CD4-positive, alpha-beta T cell (primary cell): Measurements from ENCODE around the gene CDH4. TPM values are rescaled to one million over a fixed set of nuclear protein-coding genes. Genes with fewer than 3 reads are reported as not detected.

Experiments
- ATAC-seq: fragments of 200-7000 bp; cut with Tn5 transposase; one replicate; pipeline ENCODE4 v1.10.0; 2022; ENCODE audit warnings: mild to moderate bottlenecking; ENCODE audit not compliant: poor library complexity
- CTCF ChIA-PET: fragments of 350-600 bp; sonication (Branson Sonifier 250); formaldehyde crosslinking; loops from one replicate; lab custom pipeline; 2021; ENCODE audit warnings: antibody characterized with exemption, inconsistent platforms; lab: Charles Lee
- POLR2A ChIA-PET: fragments of 350-600 bp; sonication (Branson Sonifier 250); formaldehyde crosslinking; loops from one replicate; lab custom pipeline; 2021; ENCODE audit warnings: antibody characterized with exemption, inconsistent platforms; lab: Charles Lee
- DNase-seq, 14 experiments: peaks; one replicate each; pipeline ENCODE4 v3.0.0-alpha.2; 2013 to 2020; ENCODE audit warnings: mixed read lengths in 2 of 14
- H3K27ac ChIP-seq, 2 donors: one replicate each; pipeline versions ENCODE4 v1.5.1 to v1.7.0; 2013; ENCODE audit warnings: low read length in 2 of 2, low read depth in 1 of 2, mild to moderate bottlenecking in 1 of 2
- H3K27me3 ChIP-seq, 2 experiments: 1 replicate in 1 of 2; 2 replicates in 1 of 2; pipeline versions ENCODE4 v1.6.1 to v1.7.0; 2013; ENCODE audit warnings: low read length in 2 of 2, control low read depth in 1 of 2, mild to moderate bottlenecking in 1 of 2, moderate library complexity in 1 of 2; ENCODE audit not compliant: insufficient read depth in 2 of 2, control insufficient read depth in 1 of 2
- H3K36me3 ChIP-seq: one replicate; pipeline ENCODE4 v1.6.1; 2013; ENCODE audit warnings: low read length, control low read depth; ENCODE audit not compliant: insufficient read depth
- H3K4me1 ChIP-seq: one replicate; pipeline ENCODE4 v1.6.1; 2013; ENCODE audit warnings: low read length, control low read depth; ENCODE audit not compliant: insufficient read depth
- H3K4me3 ChIP-seq: one replicate; pipeline ENCODE4 v1.5.1; 2013; ENCODE audit warnings: mild to moderate bottlenecking, low read length, moderate library complexity
- H3K9me3 ChIP-seq, 2 experiments: 1 replicate in 1 of 2; 2 replicates in 1 of 2; pipeline versions ENCODE4 v1.6.1 to v1.7.0; 2013; ENCODE audit warnings: low read length in 2 of 2, mild to moderate bottlenecking in 2 of 2, control low read depth in 1 of 2, moderate library complexity in 1 of 2; ENCODE audit not compliant: control insufficient read depth in 1 of 2, insufficient read depth in 1 of 2
- H3K27ac Mint-ChIP-seq: one replicate; pipeline ENCODE4 v1.8.0; 2020; ENCODE audit warnings: mixed read lengths
- H3K27me3 Mint-ChIP-seq: one replicate; pipeline ENCODE4 v1.8.0; 2021; ENCODE audit warnings: mixed read lengths
- H3K36me3 Mint-ChIP-seq: one replicate; pipeline ENCODE4 v1.8.0; 2021; ENCODE audit warnings: low read depth, mixed read lengths
- H3K4me1 Mint-ChIP-seq: one replicate; pipeline ENCODE4 v1.8.0; 2021; ENCODE audit warnings: low read depth, mixed read lengths
- H3K4me3 Mint-ChIP-seq: one replicate; pipeline ENCODE4 v1.8.0; 2020; ENCODE audit warnings: mild to moderate bottlenecking, mixed read lengths
- H3K9me3 Mint-ChIP-seq: one replicate; pipeline ENCODE4 v1.8.0; 2020; ENCODE audit warnings: mixed read lengths
- intact Hi-C, 2 experiments: fragments of 100-400 bp; cut with DNase I in 1 of 2; cut with micrococcal nuclease in 1 of 2; formaldehyde crosslinking; loops; one replicate each; pipeline versions ENCODE4 v1.15.1 to v1.9.0; 2023 to 2025; cut with DNase I, micrococcal nuclease
- total RNA-seq, 174 experiments: library from RNA in 2 of 174; stranded (reverse) in 2 of 174; gene quantifications; one replicate each; pipeline ENCODE4 v1.2.3 and lab custom pipeline; 2021 to 2026
- TF ChIP-seq, protein P1 (sequence below): fragments of 200-600 bp; IDR thresholded peaks from one replicate; pipeline ENCODE4 v1.8.0; 2022; ENCODE audit warnings: antibody characterized with exemption, mild to moderate bottlenecking

CDH4 gene
- total RNA-seq, 2 experiments from 2014 or later, result 0.11 TPM

- TF ChIP-seq, protein P1, sequence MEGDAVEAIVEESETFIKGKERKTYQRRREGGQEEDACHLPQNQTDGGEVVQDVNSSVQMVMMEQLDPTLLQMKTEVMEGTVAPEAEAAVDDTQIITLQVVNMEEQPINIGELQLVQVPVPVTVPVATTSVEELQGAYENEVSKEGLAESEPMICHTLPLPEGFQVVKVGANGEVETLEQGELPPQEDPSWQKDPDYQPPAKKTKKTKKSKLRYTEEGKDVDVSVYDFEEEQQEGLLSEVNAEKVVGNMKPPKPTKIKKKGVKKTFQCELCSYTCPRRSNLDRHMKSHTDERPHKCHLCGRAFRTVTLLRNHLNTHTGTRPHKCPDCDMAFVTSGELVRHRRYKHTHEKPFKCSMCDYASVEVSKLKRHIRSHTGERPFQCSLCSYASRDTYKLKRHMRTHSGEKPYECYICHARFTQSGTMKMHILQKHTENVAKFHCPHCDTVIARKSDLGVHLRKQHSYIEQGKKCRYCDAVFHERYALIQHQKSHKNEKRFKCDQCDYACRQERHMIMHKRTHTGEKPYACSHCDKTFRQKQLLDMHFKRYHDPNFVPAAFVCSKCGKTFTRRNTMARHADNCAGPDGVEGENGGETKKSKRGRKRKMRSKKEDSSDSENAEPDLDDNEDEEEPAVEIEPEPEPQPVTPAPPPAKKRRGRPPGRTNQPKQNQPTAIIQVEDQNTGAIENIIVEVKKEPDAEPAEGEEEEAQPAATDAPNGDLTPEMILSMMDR, result no peak
- DNase-seq, result no peak
- no peaks in the 10 kb centered on the region for H3K27me3 ChIP-seq
- H3K27ac Mint-ChIP-seq, result no peak overlapping the region
- H3K4me1 ChIP-seq, result no peaks in the 10 kb centered on the region
- ATAC-seq, result no peak
- POLR2A ChIA-PET, result no interaction called here
- no peak overlapping the region for H3K4me3 ChIP-seq
- H3K4me3 Mint-ChIP-seq, result no peak overlapping the region
- no peaks in the 10 kb centered on the region for H3K4me1 Mint-ChIP-seq
- peaks cover 0 to 25% of the 10 kb centered on the region in 2 experiments for H3K9me3 ChIP-seq
- H3K27me3 Mint-ChIP-seq, result peaks cover 11% of the 10 kb centered on the region
- intact Hi-C loops, result no loop called here
- H3K9me3 Mint-ChIP-seq, result no peaks in the 10 kb centered on the region
- H3K27ac ChIP-seq, result no peak overlapping the region
- H3K36me3 ChIP-seq, result no peaks in the 10 kb centered on the region
- no peaks in the 10 kb centered on the region for H3K36me3 Mint-ChIP-seq
- CTCF ChIA-PET, result no interaction called here
These were observed 549.4 kb downstream of the CDH4 start for GRCh38 chr20:61801428-61801827.

DNA sequence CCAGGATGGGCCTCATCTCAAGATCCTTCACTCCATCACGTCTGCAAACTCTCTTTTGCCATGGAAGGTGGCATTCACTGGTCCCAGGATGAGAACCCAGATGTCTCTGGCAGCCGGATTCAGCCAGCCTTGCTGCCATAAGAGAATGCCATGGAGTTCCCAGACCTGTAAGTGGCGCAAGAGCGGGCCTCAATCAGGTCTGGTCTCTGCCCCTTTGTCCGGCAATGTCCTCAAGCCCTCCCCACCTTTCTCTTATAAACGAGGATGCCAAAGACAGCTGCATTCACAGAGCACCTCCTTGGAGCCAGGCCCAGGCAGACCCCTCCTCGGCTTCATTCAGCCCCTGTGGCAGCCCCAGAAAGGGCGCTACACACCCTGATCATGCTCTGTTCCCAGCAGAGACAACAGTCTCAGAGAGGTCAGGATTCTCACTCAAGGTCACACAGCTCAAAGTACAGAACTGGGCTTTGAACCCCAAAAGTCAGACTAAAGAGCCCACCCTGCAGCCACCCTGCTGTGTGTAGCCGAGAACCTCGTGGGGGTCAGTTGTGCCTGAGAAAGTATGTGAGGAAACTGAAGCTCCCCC lies 549.9 kb downstream of the CDH4 start:
- no peak for DNase-seq
- Mint-ChIP-seq H3K9me3 (no peaks in the 10 kb centered on the region), H3K27me3 (peaks cover 11% of the 10 kb centered on the region), H3K36me3 (no peaks in the 10 kb centered on the region), H3K27ac (no peak overlapping the region), H3K4me3 (no peak overlapping the region), H3K4me1 (no peaks in the 10 kb centered on the region)
- H3K4me1 ChIP-seq, result no peaks in the 10 kb centered on the region
- ChIA-PET POLR2A (no interaction called here), CTCF (no interaction called here)
- no peaks in the 10 kb centered on the region for H3K27me3 ChIP-seq
- intact Hi-C loops, result no loop called here
- H3K36me3 ChIP-seq, result no peaks in the 10 kb centered on the region
- TF ChIP-seq, protein P1, result no peak
- ATAC-seq, result no peak
- H3K27ac ChIP-seq, result no peak overlapping the region
- peaks cover 0 to 25% of the 10 kb centered on the region in 2 experiments for H3K9me3 ChIP-seq
- H3K4me3 ChIP-seq, result no peak overlapping the region

- Mint-ChIP-seq H3K27ac (no peak overlapping the region), H3K9me3 (no peaks in the 10 kb centered on the region), H3K4me3 (no peak overlapping the region), H3K36me3 (no peaks in the 10 kb centered on the region), H3K4me1 (no peaks in the 10 kb centered on the region), H3K27me3 (peaks cover 11% of the 10 kb centered on the region)
- intact Hi-C loops, result no loop called here
- Histone ChIP-seq H3K4me1 (no peaks in the 10 kb centered on the region), H3K36me3 (no peaks in the 10 kb centered on the region), H3K27me3 (no peaks in the 10 kb centered on the region), H3K4me3 (no peak overlapping the region), H3K27ac (no peak overlapping the region), H3K9me3 (peaks cover 0 to 20% of the 10 kb centered on the region in 2 experiments)
- ChIA-PET CTCF (no interaction called here), POLR2A (no interaction called here)
- DNase-seq, result no peak
- ATAC-seq, result no peak
- TF ChIP-seq, protein P1, result no peak
These were observed 550.8 kb downstream of the CDH4 start for GRCh38 chr20:61802721-61803311.
